ENCODE results near the gene SMDT1.

The SMDT1 gene

GRCh38 chr22:42070517-42071422 is 8.7 kb upstream of the SMDT1 start, which contains the start of gene NAGA (continued):
- TF ChIP-seq INSM2 (tag by site-specific recombination; IDR thresholded peaks at IDR 0.05) = no peak
- TF ChIP-seq ZNF433 (tag by site-specific recombination; IDR thresholded peaks at IDR 0.05; ENCODE audit: low read depth) = no peak
- no peak for TF ChIP-seq ZNF19 (tag by site-specific recombination; IDR thresholded peaks at IDR 0.05; ENCODE audit: low read depth)
- no peak for TF ChIP-seq ZNF518A (tag by site-specific recombination; conservative IDR thresholded peaks at IDR 0.05; ENCODE audit: low read depth)
- TF ChIP-seq SETDB1 (IDR thresholded peaks at IDR 0.05; ENCODE audit: insufficient read length, low read length) = no peak
- TF ChIP-seq GLI4 (tag by site-specific recombination; IDR thresholded peaks at IDR 0.05) = 0 out of 2 replicates have a peak, but pooled peaks have one; percentile 37
- peak; percentile 69; the same call in 1 of the 2 replicates for TF ChIP-seq ZNF501 (tag by site-specific recombination; IDR thresholded peaks at IDR 0.05)
- no peak; the same call in 1 of the 2 replicates for TF ChIP-seq ZEB2 (tag by site-specific recombination; IDR thresholded peaks at IDR 0.05)
- no peak for TF ChIP-seq ZSCAN5A (tag by site-specific recombination; IDR thresholded peaks at IDR 0.05)
- TF ChIP-seq ZNF544 (tag by site-specific recombination; IDR thresholded peaks at IDR 0.05) = no peak
- TF ChIP-seq IKZF3 (tag by site-specific recombination; IDR thresholded peaks at IDR 0.05) = peak; percentile 73; the same call in 1 of the 2 replicates
- TF ChIP-seq ZXDB (tag by site-specific recombination; IDR thresholded peaks at IDR 0.05) = peak; percentile 81
- 0 out of 2 replicates have a peak, but pooled peaks have one; percentile 49 for TF ChIP-seq KLF8 (tag by site-specific recombination; IDR thresholded peaks at IDR 0.05)
- no peak for TF ChIP-seq ZNF202 (tag by site-specific recombination; IDR thresholded peaks at IDR 0.05; ENCODE audit: borderline replicate concordance)
- no peak for TF ChIP-seq ZBTB20 (tag by site-specific recombination; IDR thresholded peaks at IDR 0.05)
- 0 out of 2 replicates have a peak, but pooled peaks have one; percentile 31 for TF ChIP-seq ZNF391 (tag by site-specific recombination; IDR thresholded peaks at IDR 0.05; ENCODE audit: borderline replicate concordance, low read depth)
- TF ChIP-seq ZNF621 (tag by site-specific recombination; IDR thresholded peaks at IDR 0.05) = no peak
- no peak for TF ChIP-seq MEIS1 (CRISPR knock-in tag; IDR thresholded peaks at IDR 0.05; ENCODE audit: borderline replicate concordance)
- TF ChIP-seq ZNF571 (tag by site-specific recombination; IDR thresholded peaks at IDR 0.05) = no peak
- no peak for TF ChIP-seq ZNF843 (tag by site-specific recombination; IDR thresholded peaks at IDR 0.05)
- peak; percentile 45 for TF ChIP-seq KLF9 (tag by site-specific recombination; IDR thresholded peaks at IDR 0.05; ENCODE audit: low read depth)
- TF ChIP-seq ZNF629 (tag by site-specific recombination; IDR thresholded peaks at IDR 0.05) = peak; percentile 46; the same call in 1 of the 2 replicates
- TF ChIP-seq BCL6B (tag by site-specific recombination; IDR thresholded peaks at IDR 0.05) = no peak
- TF ChIP-seq TCF7L2 (IDR thresholded peaks at IDR 0.05; ENCODE audit: borderline replicate concordance, low read depth, low read length) = no peak
- no peak for TF ChIP-seq ZNF266 (tag by site-specific recombination; IDR thresholded peaks at IDR 0.05; ENCODE audit: low read depth)
- no peak for TF ChIP-seq ZNF580 (tag by site-specific recombination; IDR thresholded peaks at IDR 0.05)
